OCI-LY1 (cell line): ENCODE results near the gene PSME1.

Experiments used
- EZH2 ChIP-seq: fragments of 200-600 bp; sonication (generic), shearing (Covaris generic); IDR thresholded peaks from 2 replicates; pipeline ENCODE4 v1.8.0; 2017; ENCODE audit warnings: borderline replicate concordance, mixed run types, mild to moderate bottlenecking, antibody characterized with exemption, low read length, moderate library complexity, mixed read lengths
- TF ChIP-seq, protein P1 (sequence below): fragments of 200-600 bp; sonication (generic), shearing (Covaris generic); IDR thresholded peaks from 2 replicates; pipeline ENCODE4 v1.5.1; 2017; ENCODE audit warnings: mild to moderate bottlenecking, antibody characterized with exemption, low read length, moderate library complexity, mixed read lengths

DNA sequence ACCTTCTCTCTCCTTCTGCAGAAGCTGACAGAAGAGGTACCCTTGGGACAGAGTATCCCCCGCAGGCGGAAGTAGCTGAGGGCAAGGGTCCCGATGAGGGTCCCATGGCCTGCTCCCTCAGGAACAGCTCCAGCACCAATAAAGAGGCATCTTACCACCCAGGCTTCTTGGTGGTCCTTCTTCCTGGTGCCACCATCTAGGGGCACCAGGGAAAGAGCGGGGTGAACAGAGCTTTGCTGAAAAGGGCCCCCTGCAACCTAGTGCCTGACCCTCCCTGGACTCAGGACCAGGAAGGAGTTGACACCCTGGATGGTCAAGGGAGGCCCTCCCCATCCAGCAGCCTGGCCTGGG lies 24.5 kb downstream of the PSME1 start:
- TF ChIP-seq EZH2 = no peak
- TF ChIP-seq, protein P1, sequence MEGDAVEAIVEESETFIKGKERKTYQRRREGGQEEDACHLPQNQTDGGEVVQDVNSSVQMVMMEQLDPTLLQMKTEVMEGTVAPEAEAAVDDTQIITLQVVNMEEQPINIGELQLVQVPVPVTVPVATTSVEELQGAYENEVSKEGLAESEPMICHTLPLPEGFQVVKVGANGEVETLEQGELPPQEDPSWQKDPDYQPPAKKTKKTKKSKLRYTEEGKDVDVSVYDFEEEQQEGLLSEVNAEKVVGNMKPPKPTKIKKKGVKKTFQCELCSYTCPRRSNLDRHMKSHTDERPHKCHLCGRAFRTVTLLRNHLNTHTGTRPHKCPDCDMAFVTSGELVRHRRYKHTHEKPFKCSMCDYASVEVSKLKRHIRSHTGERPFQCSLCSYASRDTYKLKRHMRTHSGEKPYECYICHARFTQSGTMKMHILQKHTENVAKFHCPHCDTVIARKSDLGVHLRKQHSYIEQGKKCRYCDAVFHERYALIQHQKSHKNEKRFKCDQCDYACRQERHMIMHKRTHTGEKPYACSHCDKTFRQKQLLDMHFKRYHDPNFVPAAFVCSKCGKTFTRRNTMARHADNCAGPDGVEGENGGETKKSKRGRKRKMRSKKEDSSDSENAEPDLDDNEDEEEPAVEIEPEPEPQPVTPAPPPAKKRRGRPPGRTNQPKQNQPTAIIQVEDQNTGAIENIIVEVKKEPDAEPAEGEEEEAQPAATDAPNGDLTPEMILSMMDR = no peak
